ENCODE results near the gene SYNM. TPM values are rescaled to one million over a fixed set of nuclear protein-coding genes. Genes with fewer than 3 reads are reported as not detected.

Gene SYNM
- total RNA-seq, 1 experiment from 2014 or later, result 1.9 TPM

GRCh38 chr15:99121207-99121606 is 16.3 kb downstream of the SYNM start:
- DNase-seq, result no peak
- H3K4me2 ChIP-seq (ENCODE audit: insufficient read depth, insufficient read length, low read length), result no peak overlapping the region

More at GRCh38 chr15:99121207-99121606, 16.3 kb downstream of the SYNM start:
- no peak overlapping the region for H2AFZ ChIP-seq (ENCODE audit: low read length)
- no peak overlapping the region for H3K4ac ChIP-seq (ENCODE audit: low read depth, low read length)
- H2BK15ac ChIP-seq (ENCODE audit: low read depth, low read length), result no peak overlapping the region
- H3K27ac ChIP-seq (ENCODE audit: insufficient read length, low read depth, low read length), result no peak overlapping the region
- H2BK5ac ChIP-seq (ENCODE audit: insufficient read length, low read length), result no peak overlapping the region
- no peaks in the 10 kb centered on the region for H3K79me2 ChIP-seq (ENCODE audit: insufficient read depth, low read length)
- no peak overlapping the region; the same call in 1 of the 2 replicates for H3K14ac ChIP-seq (ENCODE audit: insufficient read depth, low read length)
- H2AK5ac ChIP-seq (ENCODE audit: insufficient read length, low read length), result no peak overlapping the region
- no peaks in the 10 kb centered on the region; the same call in 1 of the 2 replicates for H3K4me1 ChIP-seq (ENCODE audit: insufficient read depth, low read length)
- no peaks in the 10 kb centered on the region for H4K20me1 ChIP-seq (ENCODE audit: control insufficient read depth, insufficient read depth, insufficient read length)
- H2BK12ac ChIP-seq (ENCODE audit: insufficient read length, low read depth, low read length), result no peak overlapping the region
- no peaks in the 10 kb centered on the region for H3K9me3 ChIP-seq (ENCODE audit: control insufficient read depth, low read depth, low read length)
- no peaks in the 10 kb centered on the region for H3K27me3 ChIP-seq (ENCODE audit: insufficient read depth, low read length)
- no peak overlapping the region for H4K5ac ChIP-seq (ENCODE audit: insufficient read length, low read depth, low read length)
- no peak overlapping the region for H3K23ac ChIP-seq (ENCODE audit: insufficient read length, low read depth, low read length)
- H4K91ac ChIP-seq (ENCODE audit: insufficient read length, low read depth, low read length), result no peak overlapping the region
- no peak overlapping the region for H4K8ac ChIP-seq (replicated peaks; ENCODE audit: insufficient read length, low read depth, low read length)
- Mint-ChIP-seq H3K27ac (peak overlapping the region in 1 of 3 experiments; percentile 50; a peak in 1 of 7 replicates), H3K9me3 (no peaks in the 10 kb centered on the region), H3K4me3 (no peak overlapping the region; a peak in 1 of 5 replicates), H3K4me1 (peaks cover 24 to 28% of the 10 kb centered on the region in 2 experiments), H3K27me3 (ENCODE audit: low read depth) (no peaks in the 10 kb centered on the region), H3K36me3 (ENCODE audit: insufficient read depth in 1 of 3, low read depth in 3 of 3) (peaks cover 0 to 4% (median 4%) of the 10 kb centered on the region in 3 experiments; a peak in 5 of 7 replicates)
- no peak overlapping the region for H3T11ph ChIP-seq (ENCODE audit: low read length)
- TF ChIP-seq, protein P1, sequence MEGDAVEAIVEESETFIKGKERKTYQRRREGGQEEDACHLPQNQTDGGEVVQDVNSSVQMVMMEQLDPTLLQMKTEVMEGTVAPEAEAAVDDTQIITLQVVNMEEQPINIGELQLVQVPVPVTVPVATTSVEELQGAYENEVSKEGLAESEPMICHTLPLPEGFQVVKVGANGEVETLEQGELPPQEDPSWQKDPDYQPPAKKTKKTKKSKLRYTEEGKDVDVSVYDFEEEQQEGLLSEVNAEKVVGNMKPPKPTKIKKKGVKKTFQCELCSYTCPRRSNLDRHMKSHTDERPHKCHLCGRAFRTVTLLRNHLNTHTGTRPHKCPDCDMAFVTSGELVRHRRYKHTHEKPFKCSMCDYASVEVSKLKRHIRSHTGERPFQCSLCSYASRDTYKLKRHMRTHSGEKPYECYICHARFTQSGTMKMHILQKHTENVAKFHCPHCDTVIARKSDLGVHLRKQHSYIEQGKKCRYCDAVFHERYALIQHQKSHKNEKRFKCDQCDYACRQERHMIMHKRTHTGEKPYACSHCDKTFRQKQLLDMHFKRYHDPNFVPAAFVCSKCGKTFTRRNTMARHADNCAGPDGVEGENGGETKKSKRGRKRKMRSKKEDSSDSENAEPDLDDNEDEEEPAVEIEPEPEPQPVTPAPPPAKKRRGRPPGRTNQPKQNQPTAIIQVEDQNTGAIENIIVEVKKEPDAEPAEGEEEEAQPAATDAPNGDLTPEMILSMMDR (conservative IDR thresholded peaks at IDR 0.05), result no peak
- no peak overlapping the region for H3K9ac ChIP-seq (ENCODE audit: extremely low read depth, insufficient read length, low read length)
- H2BK120ac ChIP-seq (ENCODE audit: low read depth, low read length, poor library complexity, severe bottlenecking), result no peak overlapping the region
- no peaks in the 10 kb centered on the region for H3K79me1 ChIP-seq (ENCODE audit: insufficient read depth, low read depth, low read length, poor library complexity, severe bottlenecking)
- no peak overlapping the region for H3K18ac ChIP-seq (ENCODE audit: insufficient read length, low read depth, low read length)
- H3K56ac ChIP-seq (ENCODE audit: insufficient read length, low read depth, low read length), result no peak overlapping the region
- no CpG with 5 or more reads among the region's 10 CpGs for WGBS (ENCODE audit: extremely low coverage, insufficient read length, low lambda C conversion rate)
- H2BK20ac ChIP-seq (ENCODE audit: low read depth, low read length, poor library complexity, severe bottlenecking), result no peak overlapping the region
- H3K23me2 ChIP-seq (ENCODE audit: insufficient read length, low read depth, low read length, poor library complexity, severe bottlenecking), result no peaks in the 10 kb centered on the region

All from H9 (cell line).